HG03460 (cell line): ENCODE data around the gene IZUMO4.

Source experiments
- ATAC-seq: cut with Tn5 transposase; IDR thresholded peaks from one replicate; pipeline ENCODE4 v1.9.1; 2021; ENCODE audit not compliant: unreplicated experiment

The IZUMO4 gene

DNA sequence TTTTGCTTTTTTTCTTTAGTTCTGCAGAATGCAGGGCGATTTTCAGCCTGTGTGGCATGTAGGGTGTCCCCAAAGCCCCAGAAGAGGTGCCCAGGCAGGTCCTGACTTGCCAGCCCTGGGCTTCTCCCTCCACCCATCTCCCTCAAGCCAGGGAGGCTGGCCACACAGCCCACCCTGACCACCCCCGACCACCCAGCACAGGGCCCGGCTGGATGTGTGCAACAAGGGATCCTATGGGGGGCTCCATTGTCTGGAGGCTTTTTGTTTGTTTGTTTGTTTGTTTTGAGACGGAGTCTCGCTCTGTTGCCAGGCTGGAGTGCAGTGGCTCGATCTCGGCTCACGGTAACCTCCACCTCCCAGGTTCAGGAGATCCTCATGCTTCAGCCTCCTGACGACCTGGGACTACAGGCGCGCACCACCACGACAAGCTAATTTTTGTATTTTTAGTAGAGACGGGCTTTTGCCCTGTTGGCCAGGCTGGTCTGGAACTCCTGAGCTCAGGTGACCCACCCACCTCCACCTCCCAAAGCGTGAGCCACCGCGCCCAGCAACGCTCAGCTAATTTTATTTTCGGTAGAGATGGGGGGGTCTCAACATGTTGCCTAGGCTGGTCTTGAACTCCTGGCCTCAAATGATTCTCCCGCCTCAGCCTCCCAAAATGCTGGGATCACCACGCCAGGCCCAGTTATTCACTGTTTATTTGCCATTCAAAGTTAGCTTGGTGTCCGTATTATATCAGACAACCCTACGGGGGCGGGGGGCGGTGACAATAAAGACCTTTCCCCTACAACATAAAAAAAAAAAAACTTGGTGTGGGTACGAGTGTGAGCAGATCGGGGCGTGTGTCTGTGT lies 37.9 kb upstream of the IZUMO4 start:
- no peak for ATAC-seq

DNA sequence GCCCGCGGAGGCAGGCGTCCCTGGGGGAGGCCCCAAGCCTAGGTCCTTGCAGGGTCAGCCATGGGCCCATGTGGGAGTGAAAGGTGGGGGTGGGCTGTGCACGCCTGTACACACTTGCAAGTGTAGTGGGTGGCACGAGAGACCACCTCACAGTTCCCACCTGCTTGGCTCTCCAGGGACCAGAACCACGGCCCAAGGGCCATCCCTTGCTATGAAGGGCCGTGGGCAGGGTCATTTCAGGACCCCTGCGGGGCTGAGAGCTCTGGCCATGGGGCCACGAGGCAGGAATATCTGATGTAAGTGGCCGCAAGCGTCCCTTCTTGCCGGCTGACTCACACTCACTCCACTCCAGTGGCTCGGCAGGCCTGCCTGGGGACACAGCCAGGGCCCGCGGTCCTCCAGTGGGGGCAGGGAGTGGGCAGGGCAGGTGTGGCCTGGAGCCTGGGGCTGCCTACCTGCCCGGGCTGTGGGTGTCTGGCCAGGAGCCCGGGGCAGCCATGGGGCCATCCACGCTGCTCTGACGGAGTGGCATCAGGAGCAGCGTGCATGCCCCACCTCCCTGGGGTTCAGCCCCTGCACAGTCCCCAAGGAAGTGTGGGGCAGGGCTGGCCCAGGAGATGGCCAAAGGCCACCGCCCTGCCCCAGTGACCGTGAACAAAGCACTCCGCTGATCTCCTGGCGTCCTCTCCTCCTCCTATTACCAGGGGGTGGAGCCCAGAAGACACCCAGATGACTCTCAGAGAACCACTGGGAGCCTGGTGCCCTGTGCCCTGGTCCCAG lies 37.1 kb upstream of the IZUMO4 start:
- ATAC-seq, result no peak

DNA sequence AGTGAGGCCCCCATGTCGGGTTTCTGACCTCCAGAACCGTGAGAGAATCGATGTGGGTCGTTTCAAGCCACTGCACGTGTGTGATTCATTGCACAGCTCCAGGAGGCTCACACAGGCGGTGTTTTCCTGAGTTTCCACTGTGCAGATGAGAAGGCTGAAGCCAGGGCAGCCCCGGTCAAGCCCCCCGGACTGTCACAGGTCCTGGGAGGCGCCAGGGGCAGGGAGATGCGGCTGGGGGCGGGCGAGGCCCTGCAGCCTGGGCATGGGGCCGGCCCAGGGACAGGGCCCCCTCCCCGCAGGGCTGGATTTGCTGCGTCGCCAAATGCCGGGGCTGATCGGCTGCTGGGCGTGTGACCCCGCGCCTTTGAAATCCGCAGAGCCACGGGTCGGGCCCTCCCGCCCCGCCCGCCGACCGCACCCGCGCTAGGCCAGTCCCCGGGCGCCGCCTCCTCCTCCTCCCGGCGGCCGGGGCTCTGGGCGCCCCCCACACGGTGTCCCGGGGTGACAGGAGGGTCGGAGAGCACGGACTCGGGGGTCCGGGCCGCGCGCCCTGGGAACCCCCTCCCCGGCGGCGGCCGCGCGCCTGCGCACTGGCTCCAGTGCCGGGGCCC lies 35.7 kb upstream of the IZUMO4 start:
- peak; percentile 22 for ATAC-seq

DNA sequence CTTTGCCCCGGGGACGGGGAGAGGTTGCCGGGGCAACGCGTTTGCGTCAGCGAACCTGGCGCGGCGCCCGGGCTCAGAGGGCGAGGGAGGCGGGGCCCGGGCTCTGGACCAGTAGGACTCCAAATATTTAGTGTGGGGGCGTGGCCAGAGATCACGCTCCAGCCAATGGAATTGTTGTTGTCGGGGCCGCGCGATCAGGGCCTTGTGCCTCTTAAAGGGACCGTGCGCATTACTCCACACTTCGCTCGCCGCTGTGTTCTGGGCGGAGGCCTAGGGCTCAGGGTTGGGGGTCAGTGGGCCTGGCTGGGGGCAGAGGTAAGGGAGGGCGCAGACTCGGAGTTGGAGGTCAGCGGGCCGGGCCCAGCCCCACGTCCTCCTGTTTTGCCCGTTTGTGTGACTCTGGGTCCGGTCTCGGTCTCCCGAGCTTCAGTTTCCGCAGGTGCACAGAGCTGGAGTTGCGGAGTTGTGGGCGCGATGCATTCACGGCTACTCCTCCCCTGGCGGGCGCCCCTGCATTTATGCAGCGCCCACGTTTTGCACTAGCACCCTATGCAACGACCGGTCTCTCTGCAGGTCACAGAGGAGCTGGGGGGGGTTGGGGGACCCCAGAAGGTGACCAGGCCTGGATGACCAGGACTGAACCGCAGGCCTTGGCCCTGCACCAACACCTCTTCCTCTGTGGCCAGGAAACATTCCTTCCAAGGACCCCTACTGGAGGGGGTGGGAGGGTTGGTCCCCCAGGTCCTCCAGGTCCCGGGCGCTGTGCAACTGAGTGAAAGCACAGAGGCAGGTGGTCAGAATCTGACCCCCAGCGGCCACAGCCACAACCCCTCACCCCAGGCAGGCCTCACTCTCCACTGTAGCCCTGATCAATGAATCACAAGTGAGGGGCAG lies 35.0 kb upstream of the IZUMO4 start:
- ATAC-seq, result peak; percentile 56

DNA sequence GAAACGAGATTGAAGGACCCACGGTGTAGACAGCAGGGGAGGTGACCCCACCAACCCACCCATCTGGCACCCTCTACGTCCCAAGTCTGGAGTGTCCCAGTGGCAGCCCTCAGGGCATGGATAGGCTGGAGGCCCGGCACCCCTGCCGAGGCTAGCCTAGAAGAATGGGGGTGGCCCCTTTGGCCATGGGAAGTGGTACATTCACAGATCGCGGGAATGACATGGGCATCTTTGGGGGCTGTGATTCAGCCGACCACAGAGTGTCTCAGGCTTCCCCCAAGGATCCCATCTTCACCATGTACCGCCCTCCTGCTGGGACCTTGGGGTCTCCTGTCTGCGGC lies 34.4 kb upstream of the IZUMO4 start:
- ATAC-seq, result no peak

DNA sequence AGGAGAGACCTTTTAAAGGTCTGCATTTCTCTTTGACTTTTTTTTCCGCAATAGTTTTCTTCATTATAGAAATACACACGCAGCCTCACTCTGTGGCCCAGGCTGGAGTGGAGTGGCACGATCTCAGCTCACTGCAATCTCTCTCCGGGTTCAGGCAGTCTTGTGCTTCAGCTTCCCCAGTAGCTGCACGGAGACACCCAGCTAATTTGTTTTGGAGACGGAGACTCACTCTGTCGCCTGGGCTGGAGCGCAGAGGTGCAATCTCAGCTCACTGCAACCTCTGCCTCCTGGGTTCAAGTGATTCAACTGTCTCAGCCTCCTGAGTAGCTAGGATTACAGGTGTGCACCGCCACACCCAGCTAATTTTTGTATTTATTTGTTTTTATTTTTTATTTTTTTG lies 33.9 kb upstream of the IZUMO4 start:
- ATAC-seq, result no peak

DNA sequence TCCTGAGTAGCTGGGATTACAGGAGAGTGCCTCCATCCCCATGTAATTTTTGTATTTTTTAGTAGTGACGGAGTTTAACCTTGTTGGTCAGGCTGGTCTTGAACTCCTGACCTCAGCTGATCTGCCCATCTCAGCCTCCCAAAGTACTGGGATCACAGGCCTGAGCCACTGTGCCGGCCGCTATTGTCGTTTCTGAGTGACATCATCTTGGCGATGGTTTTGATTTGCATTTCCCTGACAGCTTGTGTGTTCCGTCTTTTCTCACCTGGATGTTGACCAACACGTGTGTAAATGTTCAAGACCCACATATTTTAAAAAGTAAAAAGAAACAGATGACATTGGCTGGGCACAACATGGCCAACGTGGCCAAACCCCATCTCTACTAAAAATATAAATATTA lies 32.9 kb upstream of the IZUMO4 start:
- ATAC-seq, result no peak

DNA sequence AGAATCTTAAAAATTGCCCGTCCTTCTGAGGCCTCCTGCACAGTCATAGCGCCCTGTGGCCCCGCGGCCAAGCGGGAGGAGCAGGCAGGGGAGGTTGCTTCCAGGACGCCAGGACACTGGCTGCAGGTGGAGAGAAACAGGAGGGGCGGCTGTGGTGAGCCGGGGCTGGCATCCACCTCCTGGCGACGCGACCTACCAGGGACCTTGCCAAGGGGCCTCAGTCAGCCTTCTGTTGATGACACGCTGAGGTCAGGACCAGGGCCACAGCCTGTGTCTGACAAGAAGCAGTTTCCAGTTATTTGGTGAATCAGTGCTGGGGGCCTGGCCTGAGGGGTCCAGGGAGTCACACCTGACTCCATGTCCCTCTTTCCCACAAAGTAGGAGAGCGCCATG lies 32.3 kb upstream of the IZUMO4 start:
- ATAC-seq, result no peak

DNA sequence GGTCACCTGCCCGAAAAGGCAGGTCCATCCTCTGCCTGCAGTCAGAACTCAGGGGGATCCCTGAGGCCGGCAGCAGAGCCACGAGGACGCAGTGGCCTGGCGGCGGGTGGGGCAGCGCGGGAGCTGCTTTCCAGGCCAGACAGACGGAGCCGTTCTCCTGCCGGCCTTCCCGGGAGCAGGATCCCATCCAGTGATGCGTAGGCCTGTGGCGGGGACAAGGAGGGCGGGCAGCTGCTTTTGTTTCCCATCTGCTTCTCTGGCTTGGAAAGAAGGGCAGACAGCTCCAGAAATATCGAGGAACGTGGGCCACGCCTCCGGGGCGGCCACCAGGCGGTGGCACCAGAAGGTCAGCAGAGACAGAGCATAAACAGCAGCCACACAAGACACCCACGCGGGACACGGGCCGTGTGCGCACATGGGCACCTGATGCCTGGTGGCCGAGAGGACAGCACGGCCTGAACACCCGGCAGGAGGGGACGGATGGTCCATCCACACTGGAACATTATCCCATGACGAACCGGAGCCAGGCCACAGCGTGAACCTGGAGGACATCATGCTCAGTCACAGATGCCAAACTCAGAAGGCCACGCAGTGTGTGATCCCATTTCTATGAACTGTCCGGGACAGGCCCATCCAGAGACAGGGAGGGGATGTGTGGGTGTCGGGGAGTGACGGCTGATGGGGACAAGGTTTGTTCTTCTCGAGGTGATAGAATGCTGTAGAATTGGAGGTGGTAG lies 31.8 kb upstream of the IZUMO4 start:
- ATAC-seq, result no peak

DNA sequence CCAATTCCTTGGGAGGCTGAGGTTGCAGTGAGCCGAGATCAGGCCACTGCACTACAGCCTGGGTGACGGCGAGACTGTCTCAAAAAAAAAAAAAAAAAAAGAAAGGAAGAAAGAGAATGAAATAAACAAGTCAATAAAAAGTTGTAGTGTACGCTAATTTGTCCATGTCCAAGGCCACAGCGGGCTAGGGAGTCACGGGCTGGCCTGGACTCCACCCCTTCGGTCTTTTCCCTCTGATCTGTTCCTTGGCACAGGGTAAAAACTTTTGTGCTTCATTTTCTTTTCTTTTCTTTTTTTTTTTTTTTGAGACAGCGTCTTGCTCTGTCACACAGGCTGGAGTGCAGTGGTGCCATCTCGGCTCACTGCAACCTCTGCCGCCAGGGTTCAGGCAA lies 26.3 kb upstream of the IZUMO4 start:
- ATAC-seq, result no peak

DNA sequence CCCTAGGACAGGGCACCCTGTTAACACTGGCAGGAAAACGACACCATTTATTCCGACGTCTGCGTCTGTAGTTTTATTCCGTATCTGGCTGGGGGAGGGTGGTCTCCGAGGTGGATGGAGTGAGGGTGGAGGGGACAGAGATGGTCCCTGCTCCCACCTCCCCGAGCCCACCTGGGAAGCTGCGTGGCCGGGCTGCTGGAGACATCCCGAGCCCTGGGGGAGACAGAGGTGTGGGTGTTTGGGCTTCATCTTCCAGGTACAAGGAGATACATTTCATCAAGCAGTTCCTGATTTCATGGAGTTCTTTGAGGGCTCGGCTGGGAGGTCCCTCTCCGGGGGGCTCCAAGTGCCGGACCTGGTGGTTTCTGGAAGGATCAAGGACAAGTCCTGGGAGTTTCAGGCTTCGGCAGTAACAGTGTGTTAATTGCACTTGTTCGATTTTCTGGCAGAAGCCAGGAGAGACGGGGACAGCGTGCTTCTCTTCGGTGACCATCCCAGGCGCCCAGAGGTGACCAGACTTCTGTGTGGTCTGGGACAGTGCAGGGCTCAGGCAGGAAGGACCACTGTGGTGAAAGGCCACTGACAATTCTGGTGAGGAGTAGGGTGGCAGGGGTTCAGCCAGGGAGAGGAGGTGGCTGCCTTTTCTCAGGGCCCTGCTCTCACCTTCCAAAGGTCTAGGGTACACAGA lies 25.6 kb upstream of the IZUMO4 start:
- ATAC-seq, result no peak

DNA sequence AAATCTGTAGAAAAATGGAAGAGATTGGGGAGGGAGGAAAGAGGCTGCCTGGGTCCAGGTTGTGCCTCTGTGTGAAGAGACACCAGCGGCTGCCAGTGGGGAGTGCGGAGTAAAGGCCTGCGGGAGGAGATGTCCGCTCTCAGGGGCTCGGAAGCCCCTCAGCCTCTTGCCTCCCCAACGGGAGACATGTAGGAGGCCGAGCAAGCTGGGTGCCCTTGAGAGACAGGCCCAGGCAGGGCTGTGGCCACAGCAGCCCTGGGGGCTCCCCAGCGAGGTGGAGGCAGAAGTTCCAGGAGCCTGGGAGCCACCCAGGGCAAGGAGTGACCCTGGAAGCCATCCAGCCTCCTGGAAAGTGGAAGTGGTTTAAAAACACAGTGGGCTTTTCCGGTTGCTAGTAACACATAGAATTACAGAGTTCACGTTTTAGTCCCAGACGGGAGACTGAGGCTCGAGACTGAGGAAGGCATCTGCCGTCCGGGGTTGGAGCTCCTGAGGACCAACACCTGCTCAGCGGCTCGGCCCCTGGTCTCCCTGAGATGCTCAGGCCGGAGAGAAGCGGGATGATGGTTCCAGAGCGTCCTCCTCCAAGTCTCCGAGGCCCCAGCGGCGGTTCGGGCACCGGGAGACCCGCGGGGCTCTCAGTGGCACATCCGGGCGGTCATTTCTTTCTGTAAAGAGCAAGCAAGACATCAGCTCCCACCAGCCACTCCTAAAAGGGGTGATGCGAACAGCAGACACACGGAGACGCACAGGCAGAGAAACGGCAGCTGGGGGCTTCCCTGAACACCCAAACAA lies 23.8 kb upstream of the IZUMO4 start:
- no peak for ATAC-seq

DNA sequence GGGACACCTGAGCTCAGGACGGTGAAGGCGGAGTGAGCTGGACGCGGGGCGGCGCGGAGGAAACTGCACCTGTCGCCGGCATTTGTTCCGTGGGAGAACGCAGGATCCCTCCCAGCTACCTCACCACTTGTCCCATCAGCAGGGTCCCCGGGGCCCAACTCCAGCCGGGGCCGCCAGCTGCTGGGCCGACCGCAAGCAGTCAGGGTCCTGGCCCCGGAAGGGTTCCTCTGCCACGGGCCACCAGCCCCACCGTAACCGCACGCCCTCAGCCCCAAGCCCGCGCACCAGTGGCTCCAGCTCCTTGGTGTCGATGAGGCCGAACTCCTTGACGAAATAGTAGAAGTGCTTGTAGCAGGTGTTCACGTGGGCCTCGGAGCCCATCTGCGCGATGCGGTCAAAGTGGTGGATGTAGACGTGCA lies 20.2 kb upstream of the IZUMO4 start:
- ATAC-seq, result no peak

DNA sequence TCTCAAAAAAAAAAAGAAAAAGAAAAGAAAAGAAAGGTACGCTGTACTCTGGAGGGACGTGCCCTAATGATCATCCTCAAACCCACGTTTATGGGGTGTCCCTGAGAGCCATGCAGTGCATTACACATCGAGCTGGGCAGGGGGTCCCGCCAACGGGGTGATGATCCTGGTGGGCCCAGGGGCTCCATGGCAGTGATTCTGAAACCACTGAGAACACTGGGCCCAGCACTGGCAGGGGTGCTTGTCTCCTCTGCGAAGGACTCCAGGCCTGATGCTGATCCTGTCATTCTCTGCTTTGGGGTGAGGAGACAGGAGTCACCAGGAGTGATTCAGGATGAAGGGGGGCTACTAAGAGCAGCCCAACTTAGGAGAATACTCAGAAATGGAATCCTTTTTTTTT lies 19.3 kb upstream of the IZUMO4 start:
- ATAC-seq, result no peak

DNA sequence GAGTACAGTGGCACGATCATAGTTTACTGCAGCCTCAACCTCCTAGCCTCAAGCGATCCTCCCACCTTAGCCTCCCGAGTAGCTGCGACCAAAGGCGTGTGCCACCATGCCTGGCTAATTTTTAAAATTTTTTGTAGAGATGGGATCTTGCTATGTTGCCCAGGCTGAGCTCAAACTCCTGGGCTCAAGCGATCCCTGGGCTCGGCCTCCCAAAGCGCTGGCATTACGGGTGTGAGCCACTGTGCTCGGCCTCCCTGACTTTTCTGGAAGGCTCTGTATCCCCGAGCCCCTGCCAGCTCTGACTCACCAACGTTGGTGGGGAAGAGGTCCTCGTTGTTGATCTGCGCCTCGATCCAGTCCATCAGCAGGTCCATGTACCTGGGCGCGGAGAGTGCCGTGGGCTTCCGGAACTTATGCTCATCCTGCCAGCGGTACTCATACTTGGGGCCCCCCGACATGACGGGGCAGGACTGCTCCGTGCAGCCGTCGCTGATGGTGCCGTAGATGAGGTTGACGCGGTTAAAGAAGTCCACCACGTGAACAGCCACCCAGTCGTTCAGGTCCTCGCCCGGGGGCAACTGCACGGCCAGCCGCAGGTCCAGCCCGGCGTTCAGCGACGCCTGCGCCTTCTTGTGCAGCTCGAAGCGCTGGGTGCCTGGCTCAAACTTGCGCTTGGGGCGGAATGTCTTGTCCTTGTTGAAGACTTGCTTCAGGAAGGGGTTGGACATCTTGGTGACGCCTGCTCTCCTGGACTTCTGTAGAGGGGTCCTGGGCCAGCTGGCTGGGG lies 18.7 kb upstream of the IZUMO4 start:
- no peak for ATAC-seq

DNA sequence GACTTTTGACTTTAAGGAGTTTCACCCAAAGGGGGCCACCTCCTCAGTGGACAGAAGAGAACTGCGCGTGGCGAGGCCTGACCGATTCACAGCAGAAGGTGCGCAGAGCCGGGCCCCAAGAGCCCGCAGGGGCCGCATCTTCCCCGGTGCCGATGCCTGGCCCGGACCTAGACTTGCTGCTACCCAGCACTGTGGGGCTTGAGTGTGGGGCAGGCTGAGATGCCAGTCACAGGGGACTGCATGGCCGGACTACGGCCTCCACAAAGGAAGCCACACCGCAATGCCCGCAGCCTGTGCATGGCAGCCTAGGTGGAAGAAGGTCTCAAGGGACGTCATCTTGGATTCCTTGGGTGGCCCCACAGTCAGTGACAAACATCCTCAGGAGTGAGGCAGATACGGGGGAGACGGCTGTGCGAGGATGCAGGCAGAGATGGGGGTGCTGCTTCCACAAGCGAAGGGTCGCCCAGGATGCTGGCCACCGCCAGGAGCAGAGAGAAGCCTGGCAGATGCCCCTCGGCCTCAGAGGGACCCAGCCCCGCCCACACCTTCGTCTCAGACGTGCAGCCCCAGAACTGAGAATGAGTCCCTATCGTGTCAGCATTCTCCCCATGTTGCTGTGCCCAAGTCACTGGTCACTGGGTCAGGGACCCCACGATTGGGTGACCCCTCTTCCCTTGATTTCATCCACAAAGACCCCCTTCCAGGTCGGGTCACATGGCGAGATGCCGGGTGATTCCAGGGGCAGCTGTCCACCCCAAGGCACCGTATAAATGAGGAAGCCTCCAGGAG lies 17.4 kb upstream of the IZUMO4 start:
- no peak for ATAC-seq

DNA sequence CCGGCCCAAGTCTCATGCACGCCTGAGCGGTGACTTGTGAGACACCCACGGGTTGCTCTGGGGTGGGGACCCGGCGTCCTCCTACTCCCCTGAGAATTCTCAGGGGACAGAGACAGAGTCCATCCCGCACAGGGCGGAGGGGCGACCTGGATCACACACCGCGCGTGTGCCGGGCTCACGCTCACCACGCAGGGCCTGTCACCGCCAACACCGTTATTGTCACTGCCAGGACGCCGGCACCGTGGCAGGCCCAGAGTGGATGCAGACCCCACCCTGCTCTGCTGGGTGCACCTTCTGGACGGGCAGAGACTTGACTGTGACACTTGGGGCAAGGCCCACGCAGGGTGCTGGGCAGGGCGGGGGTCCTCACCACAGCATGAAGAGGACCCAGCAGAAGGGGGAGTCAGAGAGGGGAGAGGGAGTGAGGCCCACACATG lies 16.8 kb upstream of the IZUMO4 start:
- no peak for ATAC-seq
